Measurements from ENCODE around the gene NKG7.
"Not testable (repeated sequence)": the region's sequence is repeated elsewhere in the genome, so short reads cannot be mapped to it uniquely, and the experiment has no call there.

NKG7 gene

DNA sequence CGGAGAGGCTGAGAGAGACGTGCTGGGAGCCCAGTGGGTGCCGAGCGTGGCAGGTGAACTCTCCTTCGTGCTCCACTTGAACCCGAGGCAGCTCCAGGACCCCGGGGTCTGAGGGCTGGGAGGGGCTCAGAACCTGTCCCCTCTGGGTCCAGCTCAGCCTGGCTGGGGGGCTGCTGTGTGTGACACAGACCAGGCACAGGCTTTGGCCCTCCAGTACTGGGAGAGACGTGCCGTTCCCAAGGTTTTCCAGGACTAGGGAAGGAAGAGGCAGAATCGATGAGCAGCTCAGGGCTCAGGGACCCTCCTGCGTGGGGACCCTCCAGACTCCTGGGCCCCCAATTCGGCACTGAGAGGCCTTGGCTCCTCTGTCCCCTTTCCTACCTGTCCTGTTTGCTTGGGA lies 42.7 kb upstream of the NKG7 start:
- no peak for DNase-seq (ENCODE audit: low read depth)
- H3K4me3 ChIP-seq (ENCODE audit: low read length) = no peak overlapping the region
- TF ChIP-seq, protein P1, sequence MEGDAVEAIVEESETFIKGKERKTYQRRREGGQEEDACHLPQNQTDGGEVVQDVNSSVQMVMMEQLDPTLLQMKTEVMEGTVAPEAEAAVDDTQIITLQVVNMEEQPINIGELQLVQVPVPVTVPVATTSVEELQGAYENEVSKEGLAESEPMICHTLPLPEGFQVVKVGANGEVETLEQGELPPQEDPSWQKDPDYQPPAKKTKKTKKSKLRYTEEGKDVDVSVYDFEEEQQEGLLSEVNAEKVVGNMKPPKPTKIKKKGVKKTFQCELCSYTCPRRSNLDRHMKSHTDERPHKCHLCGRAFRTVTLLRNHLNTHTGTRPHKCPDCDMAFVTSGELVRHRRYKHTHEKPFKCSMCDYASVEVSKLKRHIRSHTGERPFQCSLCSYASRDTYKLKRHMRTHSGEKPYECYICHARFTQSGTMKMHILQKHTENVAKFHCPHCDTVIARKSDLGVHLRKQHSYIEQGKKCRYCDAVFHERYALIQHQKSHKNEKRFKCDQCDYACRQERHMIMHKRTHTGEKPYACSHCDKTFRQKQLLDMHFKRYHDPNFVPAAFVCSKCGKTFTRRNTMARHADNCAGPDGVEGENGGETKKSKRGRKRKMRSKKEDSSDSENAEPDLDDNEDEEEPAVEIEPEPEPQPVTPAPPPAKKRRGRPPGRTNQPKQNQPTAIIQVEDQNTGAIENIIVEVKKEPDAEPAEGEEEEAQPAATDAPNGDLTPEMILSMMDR (conservative IDR thresholded peaks at IDR 0.05; ENCODE audit: low read depth, low read length) = no peak

DNA sequence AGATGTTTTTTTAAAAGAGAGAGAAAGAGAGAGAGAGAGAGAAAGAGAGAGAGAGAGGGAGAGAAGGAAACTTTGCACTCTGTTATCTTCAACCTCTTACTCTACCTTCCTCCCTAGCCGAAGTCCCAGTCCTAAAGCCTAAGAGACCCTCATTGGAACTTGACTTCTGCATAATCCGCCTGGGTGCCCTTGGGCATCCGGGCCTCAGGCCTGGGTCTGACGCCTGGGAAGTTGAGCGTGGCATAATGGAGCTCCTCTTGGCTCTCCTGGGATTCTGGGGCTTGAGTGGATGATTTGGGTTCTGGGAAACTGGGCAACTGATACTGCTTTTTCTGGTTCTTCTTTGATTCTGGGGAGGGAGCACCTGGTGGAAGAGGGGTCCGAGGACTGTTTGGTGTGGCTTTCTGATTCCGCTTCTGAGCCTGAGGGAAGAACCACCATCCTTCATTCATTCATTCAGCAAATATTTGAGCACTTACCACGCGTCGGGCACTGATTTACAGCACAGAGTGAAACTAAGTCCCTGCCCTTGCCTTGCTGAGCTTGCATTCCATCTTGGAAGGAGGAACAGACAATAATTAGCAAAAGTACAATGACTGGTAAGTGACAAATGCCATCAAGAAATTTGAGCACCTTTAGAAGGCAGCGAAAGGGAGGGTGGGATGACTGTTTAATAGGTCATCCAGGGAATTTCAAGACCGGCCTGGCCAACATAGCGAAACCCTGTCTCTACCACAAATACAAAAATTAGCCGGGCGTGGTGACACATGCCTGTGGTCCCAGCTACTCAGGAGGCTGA lies 38.7 kb upstream of the NKG7 start:
- TF ChIP-seq, protein P1 (conservative IDR thresholded peaks at IDR 0.05; ENCODE audit: low read depth, low read length) = no peak
- no peak for DNase-seq (ENCODE audit: low read depth)
- no peak overlapping the region for H3K4me3 ChIP-seq (ENCODE audit: low read length)

DNA sequence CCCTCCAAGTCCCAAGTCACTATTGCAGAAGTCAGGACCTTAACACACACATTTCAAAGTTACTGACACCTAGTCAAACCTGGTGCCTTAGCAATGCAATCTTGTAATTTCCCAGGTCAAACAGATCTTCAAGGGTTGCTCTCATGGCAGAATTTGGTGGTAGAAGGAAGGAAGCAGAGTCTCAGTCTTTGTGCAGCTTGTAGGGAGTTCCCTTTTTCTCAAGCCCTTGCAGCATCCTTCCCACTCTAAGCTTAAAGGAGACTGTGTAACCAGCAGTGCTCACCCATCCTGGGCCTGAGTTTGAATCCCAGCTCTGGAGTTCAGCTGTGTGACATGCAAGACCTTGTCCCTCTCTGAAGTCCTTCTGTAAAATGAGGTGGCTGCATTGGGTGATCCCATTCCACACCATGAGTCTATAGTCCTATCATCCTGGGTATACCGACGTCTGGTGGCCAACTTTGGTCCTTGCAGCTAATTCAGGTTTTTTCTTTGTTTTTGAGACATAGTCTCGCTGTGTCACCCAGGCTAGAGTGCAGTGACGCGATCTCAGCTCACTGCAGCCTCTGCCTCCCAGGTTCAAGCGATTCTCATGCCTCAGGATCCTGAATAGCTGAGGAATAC lies 35.2 kb upstream of the NKG7 start:
- DNase-seq (ENCODE audit: low read depth) = no peak
- TF ChIP-seq, protein P1 (conservative IDR thresholded peaks at IDR 0.05; ENCODE audit: low read depth, low read length) = peak; percentile 53
- no peak overlapping the region for H3K4me3 ChIP-seq (ENCODE audit: low read length)

DNA sequence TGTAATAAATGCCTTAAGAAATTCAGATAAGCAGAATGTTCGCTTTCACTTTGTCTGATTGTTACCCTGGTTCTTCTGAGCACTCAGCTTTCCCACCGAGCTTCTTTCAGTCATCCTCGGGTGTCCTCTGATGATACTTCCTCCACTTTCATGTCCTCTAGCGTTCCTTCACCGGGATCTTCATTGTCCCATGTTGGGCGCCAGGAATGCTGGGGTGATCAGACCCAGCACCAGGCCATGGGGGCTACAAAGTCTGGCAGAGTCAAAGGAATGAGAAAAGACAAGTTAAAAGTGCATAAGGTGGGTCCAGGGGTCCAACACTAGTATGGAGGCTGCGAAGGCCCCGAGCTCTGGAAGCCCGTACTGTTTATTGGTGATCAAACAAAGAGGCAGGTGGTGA lies 29.7 kb upstream of the NKG7 start:
- no peak for DNase-seq (ENCODE audit: low read depth)
- no peak overlapping the region for H3K4me3 ChIP-seq (ENCODE audit: low read length)
- TF ChIP-seq, protein P1 (conservative IDR thresholded peaks at IDR 0.05; ENCODE audit: low read depth, low read length) = no peak

DNA sequence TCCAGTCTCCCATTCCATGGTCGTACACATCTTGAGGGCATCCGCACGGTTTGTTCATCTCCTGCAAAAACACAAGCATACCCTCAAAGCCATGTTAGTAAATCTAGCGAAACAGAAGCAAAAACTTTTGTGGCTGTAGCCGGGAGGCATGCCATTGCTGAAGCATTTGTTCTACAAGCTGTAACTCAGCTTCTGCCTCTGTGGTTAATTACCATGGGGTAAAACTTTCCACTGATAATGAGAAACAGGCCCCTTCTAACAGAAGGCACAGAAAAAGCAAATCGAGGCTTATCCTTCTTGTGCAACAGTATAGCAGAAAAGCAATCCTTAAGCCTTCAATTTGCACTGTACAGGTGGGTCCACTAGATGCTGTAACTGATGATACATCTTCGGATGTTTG lies 27.5 kb upstream of the NKG7 start:
- H3K4me3 ChIP-seq (ENCODE audit: low read length); DNase-seq (ENCODE audit: low read depth): not testable (repeated sequence)

DNA sequence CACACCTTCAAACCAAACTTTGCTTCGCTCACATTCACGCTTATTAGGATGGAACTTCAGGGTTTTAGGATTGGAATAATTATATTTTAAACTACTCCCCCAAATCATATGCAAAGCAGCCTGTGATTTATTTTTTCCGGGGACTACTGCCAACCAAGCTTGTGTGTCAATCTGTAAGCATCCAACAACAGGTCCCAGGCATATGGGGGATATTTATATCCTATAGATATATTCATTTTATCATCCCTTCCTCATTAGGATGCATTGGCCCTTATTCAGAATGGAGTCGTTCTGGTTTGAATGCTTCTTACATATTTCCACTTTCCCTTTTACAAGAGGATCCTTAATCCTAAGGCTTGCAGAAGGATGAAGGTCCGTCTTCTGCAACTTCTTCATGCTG lies 26.8 kb upstream of the NKG7 start:
- no peak overlapping the region for H3K4me3 ChIP-seq (ENCODE audit: low read length)
- TF ChIP-seq, protein P1 (conservative IDR thresholded peaks at IDR 0.05; ENCODE audit: low read depth, low read length) = no peak

DNA sequence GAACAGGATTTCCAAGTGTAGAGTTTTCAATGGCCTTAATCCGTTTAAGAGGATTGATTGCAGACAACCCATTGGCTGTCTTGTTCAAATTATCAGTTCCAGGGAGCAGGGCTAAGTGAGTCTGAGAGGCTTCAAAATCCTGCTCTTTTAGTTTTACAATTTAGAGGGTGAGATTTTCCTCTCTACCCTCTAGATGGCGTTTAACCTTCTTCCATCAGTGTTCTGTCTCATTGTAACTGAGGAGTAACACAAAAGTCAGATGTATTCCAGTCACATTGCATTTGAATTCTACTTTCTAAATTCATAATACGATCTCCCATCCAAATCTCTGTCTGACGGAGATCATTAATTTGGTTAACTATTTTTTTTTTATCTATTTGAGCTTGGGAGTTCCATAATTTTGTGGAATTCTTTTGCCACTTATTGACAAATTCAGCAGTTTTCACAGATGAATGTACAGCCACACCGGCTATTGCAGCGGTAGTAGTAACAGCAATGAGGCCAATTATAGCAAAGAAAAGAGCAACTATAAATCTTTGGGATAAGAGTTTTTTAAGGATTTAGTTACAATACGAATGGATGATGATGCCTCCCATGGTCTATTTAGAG lies 25.7 kb upstream of the NKG7 start:
- no peak for DNase-seq (ENCODE audit: low read depth)
- TF ChIP-seq, protein P1 (conservative IDR thresholded peaks at IDR 0.05; ENCODE audit: low read depth, low read length) = peak; percentile 66
- H3K4me3 ChIP-seq (ENCODE audit: low read length) = no peak overlapping the region

More for the DNA sequence above, 26.8 kb upstream of the NKG7 start:
- no peak for DNase-seq (ENCODE audit: low read depth)

DNA sequence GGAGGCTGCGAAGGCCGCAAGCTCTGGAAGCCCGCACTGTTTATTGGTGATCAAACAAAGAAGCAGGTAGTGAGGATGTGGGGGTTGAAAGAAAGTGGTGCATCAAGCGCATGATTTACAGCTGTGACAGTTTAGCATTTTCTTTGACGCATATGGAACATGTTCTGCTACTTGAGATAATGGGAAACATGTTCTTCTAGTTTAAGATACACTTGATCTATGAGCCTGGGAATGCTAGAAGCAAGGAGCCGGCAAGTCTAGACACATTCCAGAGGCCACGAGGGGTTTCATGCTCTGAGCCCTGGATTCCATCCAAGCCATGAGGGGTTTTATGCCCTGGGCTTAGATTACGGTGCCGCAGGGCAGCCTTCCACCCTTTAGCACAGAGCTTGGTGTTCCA lies 25.0 kb upstream of the NKG7 start:
- not testable (repeated sequence) for H3K4me3 ChIP-seq (ENCODE audit: low read length); DNase-seq (ENCODE audit: low read depth)

Measured in retinal pigment epithelial cell (primary cell).